ENCODE results near the gene IL13. TPM values are rescaled to one million over a fixed set of nuclear protein-coding genes. Genes with fewer than 3 reads are reported as not detected.

IL13 gene
- total and polyA plus RNA-seq, 2 donors (not counting 3 experiments of a cell fraction or from before 2014, with no cell fraction given): 0.06 TPM; not detected in 1

DNA sequence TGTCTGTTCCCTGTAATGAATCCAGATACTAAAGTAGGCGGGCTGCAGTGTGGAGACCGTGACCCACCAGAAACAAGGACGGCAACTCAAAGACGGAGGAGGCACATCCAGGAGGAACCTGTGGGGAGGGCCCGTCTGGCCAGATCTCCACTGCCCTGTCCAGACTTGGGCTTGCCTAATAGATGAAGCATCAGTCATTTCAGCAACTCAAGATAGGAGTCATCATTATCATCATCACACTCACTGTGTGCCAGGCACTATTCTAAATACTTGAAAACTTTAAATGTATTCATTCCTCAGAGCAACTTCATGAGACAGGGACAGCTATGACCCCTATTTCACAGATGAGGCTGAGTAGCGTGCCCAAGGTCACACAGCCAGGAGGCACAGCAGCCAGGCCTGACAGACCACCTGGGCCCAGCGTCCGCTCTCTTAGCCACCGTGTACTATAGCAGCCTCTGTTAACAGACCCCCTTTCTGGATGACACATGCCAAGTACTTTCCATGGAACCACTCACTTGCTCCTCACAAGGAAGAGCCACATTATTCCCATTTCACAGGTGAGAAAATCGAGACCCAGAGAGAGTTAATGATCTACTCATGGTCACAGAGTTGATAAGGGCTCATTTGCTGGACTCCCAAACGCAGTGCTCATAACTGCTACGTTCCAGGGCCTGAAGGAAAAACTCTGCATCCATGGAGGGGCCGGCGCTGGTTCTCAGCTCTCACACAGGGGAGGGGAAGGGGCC is 10.9 kb downstream of the IL13 start:
- Histone ChIP-seq H3K9me1 (replicated peaks; ENCODE audit: control insufficient read depth, extremely low read depth, insufficient read depth, low read length) (no peaks in the 10 kb centered on the region), H3K4me1 (ENCODE audit: control insufficient read depth, extremely low read depth, insufficient read depth, low read length) (no peaks in the 10 kb centered on the region), H2AFZ (ENCODE audit: low read depth, low read length) (no peak overlapping the region), H3K27me3 (ENCODE audit: control insufficient read depth in 2 of 2, insufficient read depth in 2 of 2, low read length in 2 of 2) (peaks cover 0 to 2% of the 10 kb centered on the region in 2 experiments), H3K9ac (replicated peaks; ENCODE audit: extremely low read depth, insufficient read depth, low read length) (no peak overlapping the region), H3K79me2 (ENCODE audit: control insufficient read depth, insufficient read depth, low read length) (no peaks in the 10 kb centered on the region), H4K20me1 (replicated peaks; ENCODE audit: control insufficient read depth, extremely low read depth, insufficient read depth, low read length) (no peaks in the 10 kb centered on the region), H3K4me3 (replicated peaks in 1 of 3; ENCODE audit: insufficient read depth in 1 of 3, low read depth in 1 of 3, low read length in 3 of 3) (no peak overlapping the region), H3K4me2 (ENCODE audit: insufficient read depth, low read length) (no peak overlapping the region), H3K9me3 (replicated peaks; ENCODE audit: control insufficient read depth, insufficient read depth, low read length) (no peaks in the 10 kb centered on the region), H3K27ac (ENCODE audit: insufficient read depth, low read depth, low read length) (no peak overlapping the region), H3K36me3 (ENCODE audit: control insufficient read depth in 2 of 2, extremely low read depth in 1 of 2, insufficient read depth in 2 of 2, low read length in 2 of 2) (no peaks in the 10 kb centered on the region)
- intact Hi-C loops (cut with micrococcal nuclease) (no loop called here), dilution Hi-C loops (cut with MboI; ENCODE audit: extremely low pct_ligation_motif_present, low sequenced_read_pairs) (no loop called here)
- TF ChIP-seq CTCF (IDR thresholded peaks at IDR 0.05; ENCODE audit: extremely low read depth in 1 of 2, insufficient read depth in 1 of 2, low read depth in 1 of 2, low read length in 2 of 2) (no peak), POLR2A (IDR thresholded peaks at IDR 0.05; ENCODE audit: low read depth, low read length) (no peak), FOS (IDR thresholded peaks at IDR 0.05; ENCODE audit: borderline replicate concordance, insufficient read depth, low read length) (no peak)
- ChIA-PET POLR2A (no interaction called here), CTCF (no interaction called here)
- no TSS peak for BruUV-seq (replicated peaks)
- no peak for DNase-seq (ENCODE audit: low read depth, low spot score)
- FAIRE-seq: no peak

GRCh38 chr5:132669455-132669820 is 11.5 kb downstream of the IL13 start:
- Histone ChIP-seq H3K9me3 (replicated peaks; ENCODE audit: control insufficient read depth, insufficient read depth, low read length) (no peaks in the 10 kb centered on the region), H2AFZ (ENCODE audit: low read depth, low read length) (no peak overlapping the region), H3K79me2 (ENCODE audit: control insufficient read depth, insufficient read depth, low read length) (no peaks in the 10 kb centered on the region), H3K4me1 (ENCODE audit: control insufficient read depth, extremely low read depth, insufficient read depth, low read length) (peaks cover 4% of the 10 kb centered on the region), H3K4me3 (replicated peaks in 1 of 3; ENCODE audit: insufficient read depth in 1 of 3, low read depth in 1 of 3, low read length in 3 of 3) (no peak overlapping the region), H3K9me1 (replicated peaks; ENCODE audit: control insufficient read depth, extremely low read depth, insufficient read depth, low read length) (no peaks in the 10 kb centered on the region), H3K36me3 (ENCODE audit: control insufficient read depth in 2 of 2, extremely low read depth in 1 of 2, insufficient read depth in 2 of 2, low read length in 2 of 2) (no peaks in the 10 kb centered on the region), H4K20me1 (replicated peaks; ENCODE audit: control insufficient read depth, extremely low read depth, insufficient read depth, low read length) (no peaks in the 10 kb centered on the region), H3K4me2 (ENCODE audit: insufficient read depth, low read length) (no peak overlapping the region), H3K27me3 (ENCODE audit: control insufficient read depth in 2 of 2, insufficient read depth in 2 of 2, low read length in 2 of 2) (peaks cover 0 to 2% of the 10 kb centered on the region in 2 experiments), H3K9ac (replicated peaks; ENCODE audit: extremely low read depth, insufficient read depth, low read length) (no peak overlapping the region), H3K27ac (ENCODE audit: insufficient read depth, low read depth, low read length) (no peak overlapping the region)
- dilution Hi-C loops (cut with MboI; ENCODE audit: extremely low pct_ligation_motif_present, low sequenced_read_pairs): no loop called here
- FAIRE-seq: no peak
- DNase-seq (ENCODE audit: low read depth, low spot score): no peak
- ChIA-PET CTCF (interaction anchor here (0.8 to 1.4 kb wide), 2 partner anchors 9 to 20 kb away, joined by 3 read pairs; no protein-coding TSS in a partner anchor), POLR2A (no interaction called here)
- intact Hi-C loops (cut with micrococcal nuclease): no loop called here
- BruUV-seq (replicated peaks): no TSS peak
- TF ChIP-seq EZH2 (IDR thresholded peaks at IDR 0.05; ENCODE audit: borderline replicate concordance, low read depth, low read length, severe bottlenecking): no peak
- no peak for TF ChIP-seq GATA2 (IDR thresholded peaks at IDR 0.05; ENCODE audit: insufficient read depth, insufficient read length, low read depth, low read length)
- TF ChIP-seq FOS (IDR thresholded peaks at IDR 0.05; ENCODE audit: borderline replicate concordance, insufficient read depth, low read length): no peak
- TF ChIP-seq MAX (IDR thresholded peaks at IDR 0.05; ENCODE audit: insufficient read depth, insufficient read length): no peak
- no peak for TF ChIP-seq POLR2A (IDR thresholded peaks at IDR 0.05; ENCODE audit: low read depth, low read length)
- no peak for TF ChIP-seq POLR2AphosphoS5 (IDR thresholded peaks at IDR 0.05; ENCODE audit: insufficient read depth, low read depth, low read length)
- no peak for TF ChIP-seq CTCF (IDR thresholded peaks at IDR 0.05; ENCODE audit: extremely low read depth in 1 of 2, insufficient read depth in 1 of 2, low read depth in 1 of 2, low read length in 2 of 2)
- no peak for TF ChIP-seq JUN (IDR thresholded peaks at IDR 0.05; ENCODE audit: borderline replicate concordance, insufficient read depth, insufficient read length, low read depth)
- no peak for TF ChIP-seq MYC (IDR thresholded peaks at IDR 0.05; ENCODE audit: low read depth, low read length)
